Measurements from ENCODE around the gene DAB2IP. TPM values are rescaled to one million over a fixed set of nuclear protein-coding genes. Genes with fewer than 3 reads are reported as not detected.
A peak's percentile ranks its signal among the peaks of the same experiment; 100 is the strongest.

DAB2IP gene
- total RNA-seq, 4 donors from 2014 or later: 42.0 to 93.4 (median 47.9) TPM

- no peaks in the 10 kb centered on the region for H3K9me3 ChIP-seq
- ATAC-seq: no peak
- TF ChIP-seq CTCF (IDR thresholded peaks at IDR 0.05) (no peak), POLR2AphosphoS5 (IDR thresholded peaks at IDR 0.05) (no peak), EP300 (IDR thresholded peaks at IDR 0.05) (no peak), POLR2A (IDR thresholded peaks at IDR 0.05) (no peak)
- no peak overlapping the region for H3K4me3 ChIP-seq
- H3K27me3 ChIP-seq: no peaks in the 10 kb centered on the region
- H3K27ac ChIP-seq: peak overlapping the region in 1 of 4 donors; percentile 45
- 37 to 87% methylated on average over 2 to 3 of the region's 4 CpGs for WGBS, 2 donors (ENCODE audit: low coverage in 1 of 2)
- H3K4me1 ChIP-seq: peaks cover 0 to 34% (median 1%) of the 10 kb centered on the region in 3 donors
- H3K36me3 ChIP-seq: no peaks in the 10 kb centered on the region
These were observed 25.4 kb upstream of the DAB2IP start for GRCh38 chr9:121626012-121626411.

GRCh38 chr9:121627427-121627826, 24.0 kb upstream of the DAB2IP start:
- WGBS, 2 donors (ENCODE audit: low coverage in 1 of 2): 48 to 67% methylated on average over 6 of the region's 6 CpGs
- ATAC-seq: no peak
- H3K27me3 ChIP-seq: no peaks in the 10 kb centered on the region
- no peak overlapping the region for H3K4me3 ChIP-seq
- TF ChIP-seq POLR2A (IDR thresholded peaks at IDR 0.05): no peak
- no peak for TF ChIP-seq CTCF (IDR thresholded peaks at IDR 0.05)
- TF ChIP-seq POLR2AphosphoS5 (IDR thresholded peaks at IDR 0.05): no peak
- TF ChIP-seq EP300 (IDR thresholded peaks at IDR 0.05): no peak
- H3K9me3 ChIP-seq: no peaks in the 10 kb centered on the region
- peaks cover 0 to 25% (median 0%) of the 10 kb centered on the region in 3 donors for H3K4me1 ChIP-seq
- H3K27ac ChIP-seq: no peak overlapping the region
- H3K36me3 ChIP-seq: no peaks in the 10 kb centered on the region

- Histone ChIP-seq H3K4me1 (peaks cover 0 to 27% (median 0%) of the 10 kb centered on the region in 3 donors), H3K4me3 (no peak overlapping the region), H3K9me3 (no peaks in the 10 kb centered on the region), H3K27ac (no peak overlapping the region), H3K27me3 (no peaks in the 10 kb centered on the region), H3K36me3 (no peaks in the 10 kb centered on the region)
- ATAC-seq: no peak
- no CpG with 5 or more reads among the region's 4 CpGs for WGBS, 2 donors (ENCODE audit: low coverage in 1 of 2)
- TF ChIP-seq CTCF (IDR thresholded peaks at IDR 0.05): no peak
- no peak for TF ChIP-seq POLR2AphosphoS5 (IDR thresholded peaks at IDR 0.05)
- no peak for TF ChIP-seq POLR2A (IDR thresholded peaks at IDR 0.05)
- no peak for TF ChIP-seq EP300 (IDR thresholded peaks at IDR 0.05)
These were observed 23.0 kb upstream of the DAB2IP start for GRCh38 chr9:121628401-121628800.

- no peak for ATAC-seq
- WGBS, 2 donors (ENCODE audit: low coverage in 1 of 2): 90 to 94% methylated on average over 2 of the region's 3 CpGs
- Histone ChIP-seq H3K9me3 (no peaks in the 10 kb centered on the region), H3K4me3 (no peak overlapping the region), H3K36me3 (no peaks in the 10 kb centered on the region), H3K27ac (no peak overlapping the region), H3K4me1 (peaks cover 0 to 40% (median 8%) of the 10 kb centered on the region in 3 donors), H3K27me3 (no peaks in the 10 kb centered on the region)
- TF ChIP-seq EP300 (IDR thresholded peaks at IDR 0.05): no peak
- TF ChIP-seq CTCF (IDR thresholded peaks at IDR 0.05): no peak
- no peak for TF ChIP-seq POLR2A (IDR thresholded peaks at IDR 0.05)
- TF ChIP-seq POLR2AphosphoS5 (IDR thresholded peaks at IDR 0.05): no peak
These were observed 20.3 kb upstream of the DAB2IP start for GRCh38 chr9:121631115-121631514.

- Histone ChIP-seq H3K27me3 (no peaks in the 10 kb centered on the region), H3K4me3 (no peak overlapping the region), H3K4me1 (peaks cover 0 to 47% (median 9%) of the 10 kb centered on the region in 3 donors), H3K36me3 (no peaks in the 10 kb centered on the region), H3K9me3 (no peaks in the 10 kb centered on the region), H3K27ac (no peak overlapping the region)
- TF ChIP-seq EP300 (IDR thresholded peaks at IDR 0.05): no peak
- no peak for TF ChIP-seq POLR2AphosphoS5 (IDR thresholded peaks at IDR 0.05)
- TF ChIP-seq CTCF (IDR thresholded peaks at IDR 0.05): no peak
- TF ChIP-seq POLR2A (IDR thresholded peaks at IDR 0.05): no peak
- no peak for ATAC-seq
- 68 to 86% methylated on average over 6 to 12 of the region's 18 CpGs for WGBS, 2 donors (ENCODE audit: low coverage in 1 of 2)
These were observed 19.4 kb upstream of the DAB2IP start for GRCh38 chr9:121631978-121632418.
